Liver (tissue), 9 donors: ENCODE data around the gene TMEM242. TPM values are rescaled to one million over a fixed set of nuclear protein-coding genes. Genes with fewer than 3 reads are reported as not detected.

Experiments
- DNase-seq: peaks from one replicate; pipeline ENCODE4 v3.0.0-alpha.2; 2017; ENCODE audit warnings: low spot score
- H3K27ac ChIP-seq, 2 donors: one replicate each; pipeline ENCODE4 v1.7.0; 2013; ENCODE audit warnings: inconsistent platforms in 2 of 2, low read length in 2 of 2, control low read depth in 1 of 2, low read depth in 1 of 2, mild to moderate bottlenecking in 1 of 2
- H3K27me3 ChIP-seq, 4 donors: one replicate each; pipeline versions ENCODE4 v1.6.1 to v1.7.0; 2013; ENCODE audit warnings: low read length in 3 of 4, inconsistent platforms in 1 of 4, mild to moderate bottlenecking in 1 of 4, moderate library complexity in 1 of 4; ENCODE audit not compliant: control insufficient read depth in 4 of 4, insufficient read depth in 4 of 4
- H3K36me3 ChIP-seq, 4 donors: one replicate each; pipeline versions ENCODE4 v1.6.1 to v1.7.0; 2013; ENCODE audit warnings: low read length in 3 of 4, mild to moderate bottlenecking in 3 of 4, low read depth in 1 of 4, moderate library complexity in 1 of 4; ENCODE audit not compliant: control insufficient read depth in 4 of 4, insufficient read depth in 3 of 4
- H3K4me1 ChIP-seq, 4 donors: one replicate each; pipeline versions ENCODE4 v1.6.1 to v1.7.0; 2013; ENCODE audit warnings: low read length in 3 of 4, mild to moderate bottlenecking in 3 of 4, moderate library complexity in 1 of 4; ENCODE audit not compliant: control insufficient read depth in 4 of 4, insufficient read depth in 4 of 4
- H3K4me3 ChIP-seq, 3 donors: one replicate each; pipeline versions ENCODE4 v1.6.1 to v1.7.0; 2013; ENCODE audit warnings: low read length in 3 of 3, control low read depth in 1 of 3, low read depth in 1 of 3, mild to moderate bottlenecking in 1 of 3
- H3K9ac ChIP-seq, 2 donors: one replicate each; pipeline ENCODE4 v1.7.0; 2013; ENCODE audit warnings: low read length in 2 of 2, mild to moderate bottlenecking in 2 of 2, moderate library complexity in 2 of 2, control low read depth in 1 of 2, low read depth in 1 of 2
- H3K9me3 ChIP-seq, 4 donors: one replicate each; pipeline versions ENCODE4 v1.6.1 to v1.7.0; 2013; ENCODE audit warnings: low read length in 3 of 4; ENCODE audit not compliant: control insufficient read depth in 4 of 4
- EGR1 ChIP-seq, 2 donors: IDR thresholded peaks; 2 replicates each; pipeline ENCODE4 v1.6.1; 2016 to 2018; ENCODE audit warnings: antibody characterized with exemption in 2 of 2, low read depth in 2 of 2
- FOXA2 ChIP-seq: IDR thresholded peaks from 2 replicates; pipeline ENCODE4 v1.6.1; 2016; ENCODE audit warnings: antibody characterized with exemption
- HNF4A ChIP-seq, 2 donors: conservative IDR thresholded peaks; 2 replicates each; pipeline ENCODE4 v1.6.1; 2016; ENCODE audit warnings: antibody characterized with exemption in 2 of 2, mild to moderate bottlenecking in 2 of 2
- HNF4G ChIP-seq: IDR thresholded peaks from 2 replicates; pipeline ENCODE4 v1.6.1; 2016; ENCODE audit warnings: antibody characterized with exemption
- RAD21 ChIP-seq, 2 donors: IDR thresholded peaks; 2 replicates each; pipeline ENCODE4 v1.6.1; 2016; ENCODE audit warnings: antibody characterized with exemption in 2 of 2, mild to moderate bottlenecking in 2 of 2
- SP1 ChIP-seq: IDR thresholded peaks from 2 replicates; pipeline ENCODE4 v1.6.1; 2018; ENCODE audit warnings: antibody characterized with exemption, mild to moderate bottlenecking
- YY1 ChIP-seq: IDR thresholded peaks from 2 replicates; pipeline ENCODE4 v1.6.1; 2016; ENCODE audit warnings: antibody characterized with exemption, mild to moderate bottlenecking
- WGBS: extraction: QIAGEN DNeasy Blood & Tissue Kit; methylation state at CpG from one replicate; pipeline ENCODE4 v1.1.7; 2013; 5-methylcytosine and 5-hydroxymethylcytosine counted together
- polyA plus RNA-seq, 2 donors: library from polyadenylated mRNA; stranded (reverse) in 1 of 2; unstranded in 1 of 2; fragments of 200-250 nt in 1 of 2; fragments of >200 nt in 1 of 2; fragmentation: Nextera tagmentation in 1 of 2; extraction: Ambion mirVana in 1 of 2; gene quantifications; one replicate each; pipeline versions ENCODE4 v1.2.1 to v1.2.3, GENCODE V29; 2013 to 2015
- total RNA-seq, 2 donors: library from RNA; depleted of rRNA; stranded (reverse); fragments of >200 nt; gene quantifications; one replicate each; pipeline ENCODE4 v1.2.3, GENCODE V29; 2014
- TF ChIP-seq, protein P1 (sequence below): fragments of 150-350 bp; IDR thresholded peaks from 2 replicates; pipeline ENCODE4 v1.5.1; 2017; ENCODE audit warnings: improper control_type of control experiment, low read depth, low read length; ENCODE audit not compliant: missing input control
- TF ChIP-seq, protein P2 (sequence below): IDR thresholded peaks from 2 replicates; pipeline ENCODE4 v1.6.1; 2016; ENCODE audit warnings: antibody characterized with exemption
- donor health status: healthy.
- donor health status: healthy.
- donor health status: healthy.
- donor health status: healthy.
- donor health status: healthy.

TMEM242 gene
- total and polyA plus RNA-seq, 4 donors = 3.7 to 10.2 (median 6.1) TPM

DNA sequence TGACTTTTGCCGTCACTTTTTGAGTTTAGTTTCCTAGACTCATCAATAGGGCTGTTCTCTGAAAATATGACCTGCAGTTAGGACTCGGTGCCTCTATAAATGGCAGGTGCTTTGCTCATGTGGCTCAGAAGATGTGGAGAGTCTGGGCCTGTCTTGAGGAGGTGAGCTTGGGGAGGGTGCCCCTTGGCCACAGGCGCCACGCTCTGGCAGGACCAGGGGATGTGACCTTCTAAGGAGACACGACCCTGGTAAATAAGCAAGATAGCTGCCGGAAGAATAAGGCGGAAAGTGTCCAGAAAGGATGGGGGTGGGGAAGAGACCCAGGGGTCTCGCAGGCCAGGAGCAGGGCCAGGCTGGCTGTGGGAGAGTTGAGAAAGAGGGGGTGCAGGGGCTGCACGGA, 46.6 kb downstream of the TMEM242 start:
- no peaks in the 10 kb centered on the region for H3K27me3 ChIP-seq
- H3K27ac ChIP-seq = no peak overlapping the region
- H3K4me3 ChIP-seq = no peak overlapping the region
- H3K36me3 ChIP-seq = no peaks in the 10 kb centered on the region
- TF ChIP-seq, protein P1, sequence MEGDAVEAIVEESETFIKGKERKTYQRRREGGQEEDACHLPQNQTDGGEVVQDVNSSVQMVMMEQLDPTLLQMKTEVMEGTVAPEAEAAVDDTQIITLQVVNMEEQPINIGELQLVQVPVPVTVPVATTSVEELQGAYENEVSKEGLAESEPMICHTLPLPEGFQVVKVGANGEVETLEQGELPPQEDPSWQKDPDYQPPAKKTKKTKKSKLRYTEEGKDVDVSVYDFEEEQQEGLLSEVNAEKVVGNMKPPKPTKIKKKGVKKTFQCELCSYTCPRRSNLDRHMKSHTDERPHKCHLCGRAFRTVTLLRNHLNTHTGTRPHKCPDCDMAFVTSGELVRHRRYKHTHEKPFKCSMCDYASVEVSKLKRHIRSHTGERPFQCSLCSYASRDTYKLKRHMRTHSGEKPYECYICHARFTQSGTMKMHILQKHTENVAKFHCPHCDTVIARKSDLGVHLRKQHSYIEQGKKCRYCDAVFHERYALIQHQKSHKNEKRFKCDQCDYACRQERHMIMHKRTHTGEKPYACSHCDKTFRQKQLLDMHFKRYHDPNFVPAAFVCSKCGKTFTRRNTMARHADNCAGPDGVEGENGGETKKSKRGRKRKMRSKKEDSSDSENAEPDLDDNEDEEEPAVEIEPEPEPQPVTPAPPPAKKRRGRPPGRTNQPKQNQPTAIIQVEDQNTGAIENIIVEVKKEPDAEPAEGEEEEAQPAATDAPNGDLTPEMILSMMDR = no peak
- TF ChIP-seq FOXA2 = no peak
- no peak for TF ChIP-seq YY1
- no peak for TF ChIP-seq EGR1 (IDR thresholded peaks at IDR 0.05; ENCODE audit: low read depth in 2 of 2)
- peaks cover 0 to 10% (median 6%) of the 10 kb centered on the region in 4 donors for H3K4me1 ChIP-seq
- H3K9ac ChIP-seq = no peak overlapping the region
- 81% methylated on average over 9 of the region's 9 CpGs for WGBS
- no peak for DNase-seq
- H3K9me3 ChIP-seq = no peaks in the 10 kb centered on the region

DNA sequence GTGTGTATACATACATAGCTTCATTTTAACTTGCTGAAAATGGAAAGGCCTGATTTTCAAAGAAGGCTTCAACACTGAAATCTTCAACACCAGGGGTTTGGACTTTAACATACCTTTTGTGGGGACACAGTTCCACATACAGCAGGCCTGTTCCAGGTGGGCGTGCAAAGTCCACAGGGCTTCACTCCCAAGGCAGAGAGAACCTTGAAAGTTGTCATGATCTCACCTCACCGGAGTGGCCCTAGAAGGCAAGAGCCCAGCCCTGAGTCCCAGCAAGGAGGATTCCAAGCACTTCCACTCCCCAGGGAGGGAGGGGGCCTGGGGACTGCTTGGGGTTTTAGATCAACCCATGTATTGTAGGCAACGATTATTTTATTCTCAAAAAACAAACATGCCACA, 47.2 kb downstream of the TMEM242 start:
- Histone ChIP-seq H3K4me3 (no peak overlapping the region), H3K36me3 (no peaks in the 10 kb centered on the region), H3K27me3 (no peaks in the 10 kb centered on the region), H3K27ac (no peak overlapping the region), H3K9me3 (no peaks in the 10 kb centered on the region), H3K4me1 (peaks cover 0 to 10% (median 6%) of the 10 kb centered on the region in 4 donors), H3K9ac (no peak overlapping the region)
- no peak for DNase-seq
- TF ChIP-seq HNF4A (conservative IDR thresholded peaks at IDR 0.05) (peak in 1 of 2 donors; percentile 21), HNF4G (no peak)
- 90% methylated on average over 3 of the region's 3 CpGs for WGBS

DNA sequence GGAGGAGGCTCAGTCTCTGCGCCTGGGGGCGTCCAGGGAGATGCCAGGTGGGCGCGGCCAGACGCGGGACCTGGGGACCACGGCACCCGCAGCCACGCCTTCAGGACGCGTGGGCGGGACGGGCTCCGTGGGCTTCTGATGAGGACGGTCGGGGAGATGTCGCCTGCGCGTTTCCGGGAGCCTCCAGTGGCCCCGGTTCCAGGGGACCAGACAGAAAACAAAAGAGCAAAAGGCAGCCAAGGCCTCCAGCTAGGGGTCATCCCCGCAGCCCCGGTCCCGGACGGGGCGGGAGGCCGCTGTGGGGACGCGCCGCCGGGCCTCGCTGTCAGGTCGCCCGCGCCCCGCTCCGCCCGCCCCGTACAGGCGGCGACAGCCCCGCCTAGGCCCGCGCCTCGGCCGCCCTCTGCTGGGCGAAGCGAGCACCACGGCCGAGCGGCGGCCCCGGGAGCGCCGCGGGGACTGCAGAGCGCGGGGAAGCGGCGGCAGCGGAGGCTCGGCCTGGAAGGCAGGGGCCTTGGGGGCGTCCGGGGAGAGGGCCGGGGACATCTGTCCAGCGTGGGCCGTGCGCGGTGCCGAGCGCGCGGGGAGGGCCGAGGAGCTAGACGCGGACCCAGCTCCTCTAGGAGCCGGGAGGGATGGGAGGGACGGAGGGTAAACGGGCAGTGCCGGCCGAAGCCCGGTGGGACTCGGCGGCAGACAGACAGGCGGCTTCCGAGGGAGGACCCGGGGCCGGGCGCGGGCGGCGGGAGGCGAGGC, 48.7 kb downstream of the TMEM242 start:
- Histone ChIP-seq H3K36me3 (no peaks in the 10 kb centered on the region), H3K9me3 (no peaks in the 10 kb centered on the region), H3K9ac (peak overlapping the region in 1 of 2 donors; percentile 36), H3K4me3 (peak overlapping the region; percentile 55 to 69 (median 63)), H3K4me1 (peaks cover 0 to 10% (median 6%) of the 10 kb centered on the region in 4 donors), H3K27me3 (no peaks in the 10 kb centered on the region), H3K27ac (peak overlapping the region; percentile 35 to 66)
- WGBS = under 1% methylated on average over 93 of the region's 93 CpGs
- DNase-seq = peak; percentile 79
- TF ChIP-seq HNF4A (conservative IDR thresholded peaks at IDR 0.05) (no peak), SP1 (peak; percentile 22), RAD21 (IDR thresholded peaks at IDR 0.05) (peak in 1 of 2 donors; percentile 40), EGR1 (IDR thresholded peaks at IDR 0.05; ENCODE audit: low read depth in 2 of 2) (peak in 1 of 2 donors; percentile 94)
- TF ChIP-seq, protein P2, sequence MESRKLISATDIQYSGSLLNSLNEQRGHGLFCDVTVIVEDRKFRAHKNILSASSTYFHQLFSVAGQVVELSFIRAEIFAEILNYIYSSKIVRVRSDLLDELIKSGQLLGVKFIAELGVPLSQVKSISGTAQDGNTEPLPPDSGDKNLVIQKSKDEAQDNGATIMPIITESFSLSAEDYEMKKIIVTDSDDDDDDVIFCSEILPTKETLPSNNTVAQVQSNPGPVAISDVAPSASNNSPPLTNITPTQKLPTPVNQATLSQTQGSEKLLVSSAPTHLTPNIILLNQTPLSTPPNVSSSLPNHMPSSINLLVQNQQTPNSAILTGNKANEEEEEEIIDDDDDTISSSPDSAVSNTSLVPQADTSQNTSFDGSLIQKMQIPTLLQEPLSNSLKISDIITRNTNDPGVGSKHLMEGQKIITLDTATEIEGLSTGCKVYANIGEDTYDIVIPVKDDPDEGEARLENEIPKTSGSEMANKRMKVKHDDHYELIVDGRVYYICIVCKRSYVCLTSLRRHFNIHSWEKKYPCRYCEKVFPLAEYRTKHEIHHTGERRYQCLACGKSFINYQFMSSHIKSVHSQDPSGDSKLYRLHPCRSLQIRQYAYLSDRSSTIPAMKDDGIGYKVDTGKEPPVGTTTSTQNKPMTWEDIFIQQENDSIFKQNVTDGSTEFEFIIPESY = no peak
- TF ChIP-seq, protein P1 = peak; percentile 76
